HG02970 (cell line): Measurements from ENCODE around the gene ZNF658.
A peak's percentile ranks its signal among the peaks of the same experiment; 100 is the strongest.
"Not testable (repeated sequence)": the region's sequence is repeated elsewhere in the genome, so short reads cannot be mapped to it uniquely, and the experiment has no call there.

Experiments used
- ATAC-seq: cut with Tn5 transposase; IDR thresholded peaks from one replicate; pipeline ENCODE4 v1.9.1; 2021; ENCODE audit warnings: mild to moderate bottlenecking, moderate library complexity, moderate number of reproducible peaks; ENCODE audit not compliant: unreplicated experiment, low FRiP score

The ZNF658 gene

DNA sequence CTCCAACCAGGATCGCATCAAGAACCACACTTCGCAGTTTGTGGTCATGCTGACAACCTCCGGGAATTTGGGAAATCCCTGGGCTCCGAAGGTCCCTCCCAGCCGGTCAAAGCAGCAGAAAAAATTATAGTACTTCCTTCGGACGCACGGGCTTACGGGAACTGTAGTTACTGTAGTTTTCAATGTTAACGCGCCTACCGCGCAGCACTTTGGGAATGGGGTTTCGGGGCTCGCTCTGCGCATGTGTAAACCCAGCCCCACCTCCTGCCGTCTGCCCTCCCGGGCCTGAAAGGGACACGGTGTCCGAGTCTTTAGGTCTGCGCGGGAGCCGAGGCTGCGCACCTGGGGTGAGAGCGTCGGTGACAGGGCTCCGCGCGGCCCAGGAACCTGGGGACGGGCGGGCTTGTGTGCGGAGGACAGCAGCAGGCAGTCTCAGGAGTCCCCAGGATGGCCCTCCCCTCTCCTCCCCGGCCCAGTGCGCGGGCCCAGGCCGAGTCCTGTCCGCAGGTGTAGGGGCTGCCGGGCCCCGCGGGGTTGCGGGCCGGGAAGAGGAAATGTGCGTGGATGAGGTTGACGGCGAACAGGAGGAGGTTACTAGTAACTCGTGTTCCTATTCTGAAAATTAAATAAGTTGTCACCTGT, at the start of gene ZNF658:
ZNF658 (plus strand) TSS at position 236 of the 642 bp plus-strand sequence. CDS start 2,837 bp downstream, outside the sequence.
- peak; percentile 94 for ATAC-seq

DNA sequence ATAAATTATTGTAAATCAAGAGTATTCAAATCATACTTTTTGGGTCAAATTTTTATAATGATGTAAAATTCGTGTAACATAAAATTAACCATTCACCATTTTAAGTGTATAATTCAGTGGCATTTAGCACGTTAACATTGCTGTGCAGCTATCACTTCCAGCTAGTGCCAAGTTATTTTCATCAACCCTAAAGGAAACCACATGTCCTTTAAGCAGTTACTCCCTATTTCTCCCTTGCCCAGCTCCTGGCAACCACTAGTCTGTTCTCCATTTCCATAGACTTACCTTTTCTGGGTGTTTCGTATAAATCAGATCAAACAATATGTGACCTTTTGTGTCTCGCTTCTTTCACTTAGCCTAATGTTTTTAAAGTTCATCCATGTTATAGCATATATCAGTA, 38.8 kb upstream of the ZNF658 start:
- ATAC-seq = not testable (repeated sequence)

DNA sequence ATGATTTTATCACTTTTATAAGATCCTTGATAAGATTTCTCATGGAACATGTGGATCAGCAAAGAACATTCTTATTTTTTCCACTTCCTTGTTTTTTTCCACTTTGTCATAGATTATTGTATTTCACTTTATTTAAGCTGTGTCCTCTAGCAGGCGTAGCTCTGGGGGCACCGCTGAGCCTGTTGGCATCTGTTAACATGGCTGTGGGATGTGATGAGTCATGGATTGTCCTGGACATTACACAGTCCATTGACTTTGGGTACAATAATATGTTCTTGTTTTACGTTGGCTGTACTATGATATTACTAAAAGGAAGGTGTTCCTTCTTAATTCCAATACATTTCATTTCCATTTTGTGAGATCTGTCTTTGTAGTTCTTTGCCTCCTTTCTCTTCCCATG, 31.9 kb upstream of the ZNF658 start:
- ATAC-seq = not testable (repeated sequence)

DNA sequence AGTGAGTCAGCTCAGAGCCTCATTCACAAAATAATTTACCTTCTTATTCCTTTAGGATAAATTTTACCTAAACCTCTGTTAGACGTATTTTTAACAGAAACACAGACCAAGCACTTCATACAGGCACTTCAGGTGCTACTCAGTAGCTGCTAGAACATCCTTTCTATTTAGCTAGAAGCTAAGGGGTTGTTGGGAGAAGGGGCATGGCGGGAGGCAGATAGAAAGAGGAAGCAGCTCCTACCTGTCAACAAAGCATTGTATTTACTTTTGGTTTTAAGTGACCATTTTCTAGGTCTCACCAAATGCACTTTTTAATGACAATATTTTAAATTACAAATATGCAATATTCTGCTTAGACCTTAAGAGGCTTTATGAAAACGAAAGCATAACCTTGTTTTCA, 19.9 kb upstream of the ZNF658 start:
- not testable (repeated sequence) for ATAC-seq

DNA sequence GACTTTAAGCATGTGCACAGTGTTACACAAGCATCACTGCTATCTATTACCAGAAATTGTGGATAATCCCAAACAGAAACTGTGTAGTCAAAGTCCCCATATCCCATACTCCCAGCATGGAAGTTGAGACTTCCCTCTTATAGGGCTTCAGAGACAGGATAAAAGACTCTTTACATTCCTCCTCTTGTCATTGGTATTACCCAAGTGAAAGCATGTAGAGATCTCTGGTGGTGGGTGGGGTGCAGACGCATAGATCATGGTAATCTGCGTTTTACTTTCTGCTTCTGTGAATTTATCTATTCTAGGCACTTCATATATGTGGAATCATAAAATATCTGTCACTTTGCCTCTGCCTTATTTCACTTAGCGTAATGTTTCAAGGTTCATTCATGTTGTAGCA, 18.7 kb upstream of the ZNF658 start:
- not testable (repeated sequence) for ATAC-seq

DNA sequence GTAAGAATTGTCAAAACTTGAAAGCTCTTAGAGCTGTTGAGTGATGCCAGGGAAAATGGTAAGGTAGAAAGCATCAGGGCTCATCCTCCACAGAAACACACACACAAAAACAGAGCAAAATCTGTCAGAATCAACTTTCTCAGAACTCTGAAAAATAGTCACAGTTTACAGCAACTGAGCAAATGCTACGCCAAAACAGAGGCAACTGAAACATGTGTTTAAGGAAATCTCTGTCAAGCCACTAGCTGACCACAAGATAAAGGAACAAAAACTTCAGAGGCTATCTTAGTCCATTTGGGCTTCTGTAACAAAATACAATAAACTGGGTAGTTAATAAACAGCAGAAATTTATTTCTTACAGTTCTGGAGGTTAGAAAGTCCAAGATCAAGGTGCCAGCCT, 10.2 kb upstream of the ZNF658 start:
- ATAC-seq = not testable (repeated sequence)

DNA sequence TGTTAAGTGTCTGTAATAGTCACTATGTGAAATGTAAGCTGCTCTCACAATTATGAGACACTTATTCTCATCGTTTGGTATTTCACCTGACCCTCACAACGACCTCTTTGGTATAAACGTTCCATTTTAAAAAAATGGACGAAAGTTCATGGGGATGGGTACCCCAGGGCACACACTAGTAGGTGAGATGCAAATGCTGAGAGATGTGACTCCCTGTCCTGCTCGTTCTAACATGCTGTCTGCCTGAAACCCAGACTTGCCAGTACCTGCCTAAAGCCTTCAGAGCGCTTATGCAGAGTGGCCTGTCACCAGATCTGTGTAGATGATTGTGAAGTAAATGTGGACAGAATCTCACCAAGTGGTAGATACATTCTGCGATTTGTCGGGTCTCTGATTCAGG, 616 bp downstream of the ZNF658 start:
- ATAC-seq = peak; percentile 27

DNA sequence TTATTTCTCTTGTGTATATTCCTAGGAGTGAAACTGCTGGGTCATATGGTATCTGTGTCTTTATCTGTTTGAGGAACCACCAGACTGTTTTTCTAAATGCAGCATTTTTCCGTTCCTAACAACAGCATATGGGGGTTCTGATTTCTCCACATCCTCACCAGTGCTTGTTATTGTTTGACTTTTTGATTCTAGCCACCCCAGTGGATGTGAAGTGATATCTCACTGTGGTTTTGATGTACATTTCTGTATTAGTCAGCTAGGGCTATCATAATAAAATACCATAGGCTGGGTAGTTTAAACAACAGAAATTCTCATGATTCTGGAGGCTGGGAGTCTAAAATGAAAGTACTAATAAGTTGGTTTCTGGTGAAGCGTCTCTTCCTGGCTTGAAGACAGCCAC, 9.0 kb downstream of the ZNF658 start:
- not testable (repeated sequence) for ATAC-seq

DNA sequence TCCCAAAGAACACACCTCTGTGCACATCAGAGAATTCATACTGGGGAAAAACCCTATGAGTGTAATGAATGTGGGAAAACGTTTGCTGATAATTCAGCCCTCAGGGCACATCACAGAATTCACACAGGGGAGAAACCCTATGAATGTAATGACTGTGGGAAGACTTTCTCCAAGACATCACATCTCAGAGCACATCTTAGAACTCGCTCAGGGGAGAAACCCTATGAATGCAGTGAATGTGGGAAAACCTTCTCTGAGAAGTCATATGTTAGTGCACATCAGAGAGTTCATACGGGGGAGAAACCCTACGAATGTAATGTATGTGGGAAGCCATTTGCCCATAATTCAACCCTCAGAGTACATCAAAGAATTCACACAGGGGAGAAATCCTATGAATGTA, 19.5 kb downstream of the ZNF658 start:
- not testable (repeated sequence) for ATAC-seq

DNA sequence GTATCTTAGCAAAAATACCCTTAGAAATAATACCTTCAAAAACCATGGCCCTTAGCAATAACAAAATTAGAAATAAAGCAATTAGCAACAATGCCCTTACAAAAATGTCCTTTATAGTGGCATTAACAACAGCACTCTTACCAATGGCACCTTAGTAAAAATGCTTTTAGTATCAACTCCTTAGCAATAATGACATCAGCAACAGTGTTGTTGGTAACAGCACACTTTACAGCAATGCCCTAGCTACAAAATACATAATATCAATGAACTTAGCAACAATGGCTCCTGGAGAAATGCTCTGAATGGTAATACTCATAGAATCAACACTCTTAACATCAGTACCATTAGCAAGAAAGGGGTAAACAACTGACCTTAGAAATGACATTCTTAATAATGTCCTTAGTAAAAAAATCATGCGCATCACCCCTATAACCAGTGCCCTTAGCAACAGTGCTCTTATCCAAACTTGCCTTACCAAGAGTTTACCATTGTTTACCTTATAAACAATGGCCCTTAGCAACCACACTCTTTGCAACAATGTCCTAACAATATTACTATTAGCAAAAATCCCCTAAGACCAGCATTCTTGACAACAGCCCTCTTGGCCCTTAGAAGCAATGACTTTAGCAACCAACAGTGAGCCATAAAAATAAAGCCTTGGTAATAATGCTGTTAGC, 35.8 kb downstream of the ZNF658 start:
- not testable (repeated sequence) for ATAC-seq

DNA sequence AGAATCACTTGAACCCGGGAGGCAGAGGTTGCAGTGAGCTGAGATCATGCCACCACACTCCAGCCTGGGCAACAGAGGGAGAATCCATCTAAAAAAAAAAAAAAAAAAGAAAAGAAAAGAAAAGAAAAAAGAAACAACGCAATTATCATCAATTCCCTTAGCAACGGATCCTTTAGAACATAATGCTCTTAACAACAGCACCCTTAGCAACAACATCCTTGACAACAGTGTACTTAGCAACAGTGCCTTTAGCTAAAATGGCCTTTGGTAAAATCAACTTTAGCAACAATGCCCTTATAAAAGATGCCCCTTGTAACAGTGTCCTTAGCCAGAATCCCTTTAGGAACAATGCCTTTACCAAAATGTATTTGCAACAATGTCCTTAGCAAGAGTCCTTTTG, 37.1 kb downstream of the ZNF658 start:
- ATAC-seq = not testable (repeated sequence)

DNA sequence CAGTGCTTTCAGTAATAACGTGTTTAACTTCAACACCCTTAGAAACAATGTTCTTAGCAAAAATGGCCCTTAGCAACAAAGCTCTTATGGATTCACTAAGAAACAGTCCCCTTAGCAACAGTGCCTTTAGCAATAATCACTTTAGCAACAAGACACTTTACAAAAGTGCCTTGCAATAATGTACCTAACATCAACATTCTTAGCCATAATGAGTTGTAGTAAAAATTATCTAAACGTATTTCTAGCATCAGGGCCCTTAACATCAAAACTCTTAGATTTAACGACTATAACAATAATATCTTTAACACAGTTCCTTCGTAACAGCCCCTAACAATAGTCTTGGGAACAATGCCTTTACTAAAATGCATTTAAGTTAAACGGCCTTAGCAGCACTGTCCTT, 37.8 kb downstream of the ZNF658 start:
- not testable (repeated sequence) for ATAC-seq

DNA sequence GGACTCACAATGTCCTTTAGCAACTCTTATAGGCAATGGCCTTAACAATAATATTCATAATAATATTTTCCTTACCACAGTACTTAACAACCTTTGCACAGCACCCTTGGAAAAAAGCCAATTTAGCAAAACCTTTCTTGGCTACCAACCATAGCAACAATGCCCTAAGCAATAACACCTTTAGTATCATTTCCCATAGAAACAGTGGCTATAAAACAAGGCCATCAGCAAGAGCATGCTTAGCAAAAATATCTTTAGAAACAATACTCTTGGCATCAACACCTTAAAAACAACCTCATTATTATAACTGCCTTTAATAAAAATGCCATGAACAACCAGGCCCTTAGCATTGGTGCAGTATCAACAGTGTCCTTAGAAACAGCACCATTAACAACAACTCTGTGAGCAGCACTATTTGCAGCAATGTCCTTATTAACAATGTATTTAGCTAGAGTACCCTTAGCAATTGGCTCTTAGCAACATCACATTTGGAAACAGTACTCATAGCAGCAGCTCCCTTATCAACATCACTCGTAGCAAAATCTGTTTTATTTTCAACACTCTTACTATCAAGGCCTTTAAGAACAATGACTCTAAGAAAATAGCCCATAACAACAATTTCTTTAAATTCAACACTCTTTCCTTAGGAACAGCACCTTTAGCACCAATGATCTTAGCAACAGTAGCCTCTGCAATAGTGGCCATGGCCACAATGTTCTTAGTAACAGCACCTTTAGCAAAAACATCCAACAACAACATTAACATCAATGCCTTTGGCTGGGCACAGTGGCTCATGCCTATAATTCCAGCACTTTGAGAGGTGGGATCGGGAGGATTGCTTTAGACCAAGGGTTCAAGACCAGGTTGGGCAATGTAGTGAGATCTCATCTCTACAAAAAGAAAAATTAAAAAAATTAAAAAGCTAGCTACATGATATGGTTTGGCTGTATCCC, 39.6 kb downstream of the ZNF658 start:
- not testable (repeated sequence) for ATAC-seq

DNA sequence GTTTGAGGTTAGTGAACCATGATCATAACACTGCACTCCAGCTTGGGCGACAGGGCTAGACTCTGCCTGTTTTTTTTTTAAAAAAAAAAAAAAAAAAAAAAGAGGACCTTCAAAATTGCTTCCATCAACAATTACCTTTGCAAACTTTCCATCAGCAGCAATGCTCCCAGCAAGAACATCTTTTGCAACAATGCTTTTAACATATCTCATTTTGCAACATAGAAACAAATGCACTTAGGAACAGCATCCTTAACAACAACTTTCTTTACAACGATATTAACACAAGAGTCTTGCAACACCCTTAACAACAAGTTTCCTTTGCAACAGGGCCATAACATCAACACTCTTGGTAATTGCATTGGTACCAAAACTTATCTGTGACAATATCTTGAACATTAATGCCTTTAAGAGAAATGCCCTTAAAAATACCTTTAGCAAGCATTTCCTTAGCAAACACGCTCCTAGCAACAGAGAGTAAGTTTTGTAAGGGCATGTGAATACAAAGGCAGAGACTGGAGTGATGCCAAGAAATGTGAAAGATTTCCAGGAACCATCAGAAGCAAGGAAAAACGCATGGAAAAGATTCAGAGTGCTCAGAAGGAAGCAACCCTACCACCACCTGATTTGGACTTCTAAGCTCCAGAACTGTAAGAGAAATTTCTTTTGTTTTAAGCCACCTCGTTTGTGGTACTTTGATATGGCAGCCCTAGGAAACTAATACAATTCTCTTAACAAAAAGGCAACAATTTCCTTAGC, 42.1 kb downstream of the ZNF658 start:
- ATAC-seq = not testable (repeated sequence)

DNA sequence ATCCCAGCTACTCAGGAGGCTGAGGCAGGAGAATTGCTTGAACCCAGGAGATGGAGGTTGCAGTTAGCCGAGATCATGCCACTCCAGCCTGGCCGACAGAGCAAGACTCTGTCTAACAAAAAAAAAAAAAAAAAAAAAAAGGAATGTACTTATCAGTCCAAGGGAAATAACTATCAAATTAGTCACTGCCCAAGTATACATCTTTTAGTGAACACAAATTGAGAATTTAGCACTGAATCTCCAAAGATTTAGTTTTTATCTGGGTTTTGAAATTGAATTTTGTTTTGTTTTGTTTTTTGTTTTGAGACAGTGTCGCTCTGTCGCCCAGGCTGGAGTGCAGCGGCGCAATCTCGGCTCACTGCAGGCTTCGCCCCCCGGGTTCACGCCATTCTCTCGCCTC, 52.1 kb downstream of the ZNF658 start:
- ATAC-seq = not testable (repeated sequence)
